GM10266 (cell line): ENCODE results near the gene EIF4E1B.

Experiments used
- DNase-seq: peaks from one replicate; pipeline ENCODE4 v3.0.0; 2012; ENCODE audit errors: extremely low spot score
- CTCF ChIP-seq: IDR thresholded peaks from 2 replicates; pipeline ENCODE4 v1.5.1; 2012; ENCODE audit warnings: mild to moderate bottlenecking, low read depth; ENCODE audit not compliant: control insufficient read depth, insufficient read depth; ENCODE audit errors: missing control alignments

The EIF4E1B gene

GRCh38 chr5:176647843-176648473 lies 17.5 kb downstream of the EIF4E1B start:
- no peak for TF ChIP-seq CTCF
- DNase-seq = no peak

- DNase-seq = no peak
- TF ChIP-seq CTCF = no peak
These were observed 18.2 kb downstream of the EIF4E1B start for GRCh38 chr5:176648474-176649194.

DNA sequence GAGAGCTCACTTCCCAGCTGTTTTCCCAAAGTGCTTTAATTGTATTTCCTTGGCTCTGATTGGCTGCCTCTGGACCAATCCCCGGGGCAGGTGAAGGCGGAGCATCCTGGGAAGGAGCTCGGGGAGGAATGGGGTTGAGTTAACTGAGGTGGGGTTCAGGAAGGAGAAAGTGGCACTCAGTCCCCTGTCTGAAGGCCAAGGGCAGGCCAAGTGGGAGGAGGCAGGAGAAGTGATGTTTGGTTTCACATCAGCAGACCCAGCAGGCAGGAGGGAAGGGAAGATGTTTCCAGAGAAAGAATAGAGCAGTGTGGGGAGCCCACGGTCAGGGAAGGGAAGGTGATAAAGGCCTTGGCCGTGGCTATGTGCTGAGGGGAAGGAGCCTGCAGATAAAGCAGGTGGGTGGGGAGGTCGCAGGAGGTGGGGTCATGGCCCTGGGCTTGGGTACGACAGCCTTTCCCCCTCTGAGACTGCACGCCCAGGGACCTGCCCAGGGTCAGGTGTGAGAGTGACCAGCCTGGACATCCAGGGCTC lies 19.9 kb downstream of the EIF4E1B start:
- TF ChIP-seq CTCF = no peak
- no peak for DNase-seq

DNA sequence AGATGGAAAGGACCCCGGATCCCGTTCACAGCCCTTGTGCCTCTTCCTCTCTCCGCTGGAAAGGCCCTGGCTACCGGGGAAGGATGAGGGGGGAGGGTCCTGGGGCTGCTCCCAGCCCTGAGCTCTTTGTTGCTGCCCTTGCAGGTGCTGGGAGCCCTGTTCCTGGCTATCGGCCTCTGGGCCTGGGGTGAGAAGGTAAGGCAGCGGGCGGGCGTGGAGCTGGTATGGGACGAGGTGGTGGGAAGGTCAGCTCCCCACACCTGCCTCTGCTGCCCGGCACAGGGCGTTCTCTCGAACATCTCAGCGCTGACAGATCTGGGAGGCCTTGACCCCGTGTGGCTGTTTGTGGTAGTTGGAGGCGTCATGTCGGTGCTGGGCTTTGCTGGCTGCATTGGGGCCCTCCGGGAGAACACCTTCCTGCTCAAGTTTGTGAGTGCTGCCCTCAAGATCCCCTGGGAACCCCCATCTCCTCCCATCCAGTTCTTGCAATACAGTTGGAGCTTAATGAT lies 21.1 kb downstream of the EIF4E1B start:
- no peak for TF ChIP-seq CTCF
- no peak for DNase-seq

DNA sequence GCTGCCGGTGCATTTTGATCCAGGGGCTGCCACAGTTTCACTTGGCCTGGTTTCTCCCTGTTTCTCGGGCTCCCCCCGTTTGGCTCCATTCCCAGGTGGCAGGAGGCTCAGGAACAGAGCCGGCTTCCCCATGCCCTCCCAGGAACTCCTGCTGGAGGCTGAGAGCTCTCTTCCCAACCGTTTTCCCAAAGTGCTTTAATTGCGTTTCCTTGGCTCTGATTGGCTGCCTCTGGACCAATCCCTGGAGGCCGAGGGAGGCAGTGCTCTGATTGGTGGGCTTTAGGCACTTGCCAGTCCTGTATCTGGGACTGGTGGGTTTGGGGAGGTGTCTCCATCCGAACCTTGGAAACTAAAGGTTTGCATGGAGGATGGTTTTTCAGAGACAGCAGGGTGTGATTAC lies 21.7 kb downstream of the EIF4E1B start:
- no peak for TF ChIP-seq CTCF
- no peak for DNase-seq

GRCh38 chr5:176653401-176654385 lies 23.2 kb downstream of the EIF4E1B start:
- no peak for DNase-seq
- no peak for TF ChIP-seq CTCF
